ENCODE results near the gene SERPINA1. TPM values are rescaled to one million over a fixed set of nuclear protein-coding genes. Genes with fewer than 3 reads are reported as not detected.

Gene SERPINA1
- total and polyA plus RNA-seq, 2 donors (not counting 1 experiment from before 2014, with no cell fraction given) = 0.39 TPM; not detected in 1

- TF ChIP-seq EZH2 (IDR thresholded peaks at IDR 0.05; ENCODE audit: low read length, missing control alignments) = no peak
- TF ChIP-seq CTCF (conservative IDR thresholded peaks at IDR 0.05 in 1 of 2, IDR thresholded peaks at IDR 0.05 in 1 of 2; ENCODE audit: low read depth in 1 of 2, low read length in 2 of 2) = no peak
These were observed 31.2 kb downstream of the SERPINA1 start for GRCh38 chr14:94357166-94357565.

DNA sequence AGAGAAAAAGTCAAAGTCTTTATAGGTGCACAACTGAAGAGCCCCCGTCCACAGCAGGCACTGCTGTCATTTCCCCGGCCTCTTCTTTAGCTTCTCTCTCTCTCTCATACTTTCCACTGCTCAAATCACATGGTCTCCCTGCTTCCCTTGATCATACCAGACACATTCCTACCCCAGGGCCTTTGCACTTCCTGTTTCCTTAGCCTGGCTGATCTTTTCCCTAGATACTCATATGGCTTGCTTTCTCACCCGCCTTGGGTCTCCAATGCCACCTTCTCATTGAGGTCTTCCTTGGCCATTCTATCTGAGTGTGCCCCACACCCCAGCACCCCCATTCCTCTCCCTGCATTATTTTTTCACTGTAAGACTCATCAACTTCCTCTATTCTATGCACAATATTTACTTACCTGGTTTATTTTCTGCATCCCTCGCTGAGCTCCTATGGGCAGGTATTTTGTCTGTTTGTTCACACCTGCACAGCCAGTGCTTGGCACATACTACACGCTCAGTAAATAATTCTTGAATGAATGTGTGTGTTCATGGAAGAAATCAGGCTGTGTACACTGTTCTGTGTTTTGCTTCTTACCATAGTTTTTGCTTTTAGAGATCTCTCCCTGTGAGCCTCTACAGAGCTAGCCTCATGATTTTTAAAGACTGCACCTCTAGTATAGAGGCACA, 31.9 kb downstream of the SERPINA1 start:
- no peak overlapping the region for H2AFZ ChIP-seq (ENCODE audit: low read length)
- H3K79me2 ChIP-seq (ENCODE audit: control insufficient read depth, insufficient read depth, low read length) = no peaks in the 10 kb centered on the region
- no peaks in the 10 kb centered on the region for H4K20me1 ChIP-seq (ENCODE audit: control insufficient read depth, extremely low read depth, insufficient read depth, low read length)
- H3K9ac ChIP-seq (ENCODE audit: insufficient read depth, low read length) = no peak overlapping the region
- H3K4me1 ChIP-seq (ENCODE audit: control insufficient read depth, extremely low read depth, insufficient read depth, low read length) = no peaks in the 10 kb centered on the region
- H3K36me3 ChIP-seq (ENCODE audit: control insufficient read depth, insufficient read depth, low read length) = no peaks in the 10 kb centered on the region
- no peak for DNase-seq (ENCODE audit: low read depth in 2 of 2)
- H3K27me3 ChIP-seq (ENCODE audit: control insufficient read depth, insufficient read depth, low read length) = no peaks in the 10 kb centered on the region
- no peak overlapping the region for H3K4me2 ChIP-seq (ENCODE audit: extremely low read depth, insufficient read depth, low read length)
- no peak overlapping the region for H3K4me3 ChIP-seq (replicated peaks in 1 of 4; ENCODE audit: control extremely low read depth in 1 of 4, insufficient read depth in 1 of 4, low read depth in 3 of 4, low read length in 4 of 4)
- H3K27ac ChIP-seq (ENCODE audit: insufficient read depth, low read length) = no peak overlapping the region
- no peaks in the 10 kb centered on the region for H3K9me3 ChIP-seq (ENCODE audit: control insufficient read depth, insufficient read depth, low read depth, low read length)
- TF ChIP-seq EZH2 (IDR thresholded peaks at IDR 0.05; ENCODE audit: low read length, missing control alignments) = no peak
- TF ChIP-seq CTCF (conservative IDR thresholded peaks at IDR 0.05 in 1 of 2, IDR thresholded peaks at IDR 0.05 in 1 of 2; ENCODE audit: low read depth in 1 of 2, low read length in 2 of 2) = no peak

More at GRCh38 chr14:94357166-94357565, 31.2 kb downstream of the SERPINA1 start:
- no peaks in the 10 kb centered on the region for H3K36me3 ChIP-seq (ENCODE audit: control insufficient read depth, insufficient read depth, low read length)
- H3K27me3 ChIP-seq (ENCODE audit: control insufficient read depth, insufficient read depth, low read length) = no peaks in the 10 kb centered on the region
- no peak overlapping the region for H3K4me3 ChIP-seq (replicated peaks in 1 of 4; ENCODE audit: control extremely low read depth in 1 of 4, insufficient read depth in 1 of 4, low read depth in 3 of 4, low read length in 4 of 4)
- H3K9ac ChIP-seq (ENCODE audit: insufficient read depth, low read length) = no peak overlapping the region
- no peaks in the 10 kb centered on the region for H3K4me1 ChIP-seq (ENCODE audit: control insufficient read depth, extremely low read depth, insufficient read depth, low read length)
- H3K4me2 ChIP-seq (ENCODE audit: extremely low read depth, insufficient read depth, low read length) = no peak overlapping the region
- H4K20me1 ChIP-seq (ENCODE audit: control insufficient read depth, extremely low read depth, insufficient read depth, low read length) = no peaks in the 10 kb centered on the region
- DNase-seq (ENCODE audit: low read depth in 2 of 2) = no peak
- H3K9me3 ChIP-seq (ENCODE audit: control insufficient read depth, insufficient read depth, low read depth, low read length) = no peaks in the 10 kb centered on the region
- no peaks in the 10 kb centered on the region for H3K79me2 ChIP-seq (ENCODE audit: control insufficient read depth, insufficient read depth, low read length)
- H2AFZ ChIP-seq (ENCODE audit: low read length) = no peak overlapping the region
- H3K27ac ChIP-seq (ENCODE audit: insufficient read depth, low read length) = no peak overlapping the region

DNA sequence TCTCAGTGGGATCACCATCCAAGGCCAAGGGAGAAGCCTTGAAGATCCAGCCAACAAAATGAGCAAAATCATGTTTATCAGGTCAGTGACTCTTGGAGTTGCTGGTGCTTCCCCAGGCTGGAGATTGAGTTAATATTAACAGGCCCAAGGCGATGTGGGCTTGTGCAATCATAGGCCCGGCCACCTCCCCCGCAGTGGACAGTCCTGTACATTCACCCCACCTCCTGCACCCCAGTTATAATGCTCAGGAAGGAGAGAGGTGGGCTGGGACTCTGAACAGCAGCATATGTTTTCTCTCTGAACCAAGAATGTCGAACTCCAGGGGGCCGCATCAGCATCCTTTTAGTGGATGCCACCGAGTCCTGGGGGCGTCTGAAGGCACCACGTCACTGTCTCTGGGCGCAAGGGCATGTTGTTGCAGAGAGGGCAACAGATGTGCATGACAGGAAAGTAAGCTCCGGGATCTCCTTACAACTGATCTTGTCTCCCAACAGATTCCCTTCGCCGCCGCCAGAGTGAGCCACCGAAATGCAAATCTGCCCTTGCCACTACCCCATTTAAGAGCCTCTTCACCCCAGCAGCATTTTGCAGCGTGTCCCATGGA, 33.1 kb downstream of the SERPINA1 start:
- no peak overlapping the region for H3K9ac ChIP-seq (ENCODE audit: insufficient read depth, low read length)
- no peaks in the 10 kb centered on the region for H4K20me1 ChIP-seq (ENCODE audit: control insufficient read depth, extremely low read depth, insufficient read depth, low read length)
- no peak overlapping the region for H2AFZ ChIP-seq (ENCODE audit: low read length)
- no peak overlapping the region for H3K27ac ChIP-seq (ENCODE audit: insufficient read depth, low read length)
- no peaks in the 10 kb centered on the region for H3K79me2 ChIP-seq (ENCODE audit: control insufficient read depth, insufficient read depth, low read length)
- no peaks in the 10 kb centered on the region for H3K27me3 ChIP-seq (ENCODE audit: control insufficient read depth, insufficient read depth, low read length)
- no peaks in the 10 kb centered on the region for H3K4me1 ChIP-seq (ENCODE audit: control insufficient read depth, extremely low read depth, insufficient read depth, low read length)
- H3K4me2 ChIP-seq (ENCODE audit: extremely low read depth, insufficient read depth, low read length) = no peak overlapping the region
- peak; percentile 51 to 62 for DNase-seq (ENCODE audit: low read depth in 2 of 2)
- H3K36me3 ChIP-seq (ENCODE audit: control insufficient read depth, insufficient read depth, low read length) = no peaks in the 10 kb centered on the region
- no peak overlapping the region for H3K4me3 ChIP-seq (replicated peaks in 1 of 4; ENCODE audit: control extremely low read depth in 1 of 4, insufficient read depth in 1 of 4, low read depth in 3 of 4, low read length in 4 of 4)
- TF ChIP-seq CTCF (conservative IDR thresholded peaks at IDR 0.05 in 1 of 2, IDR thresholded peaks at IDR 0.05 in 1 of 2; ENCODE audit: low read depth in 1 of 2, low read length in 2 of 2) = peak; percentile 56 to 60
- no peak for TF ChIP-seq EZH2 (IDR thresholded peaks at IDR 0.05; ENCODE audit: low read length, missing control alignments)
- no peaks in the 10 kb centered on the region for H3K9me3 ChIP-seq (ENCODE audit: control insufficient read depth, insufficient read depth, low read depth, low read length)
